Measurements from ENCODE around the gene ARHGAP36.

The ARHGAP36 gene

GRCh38 chrX:131072871-131073571 is 14.9 kb downstream of the ARHGAP36 start:
- DNase-seq, result no peak

DNA sequence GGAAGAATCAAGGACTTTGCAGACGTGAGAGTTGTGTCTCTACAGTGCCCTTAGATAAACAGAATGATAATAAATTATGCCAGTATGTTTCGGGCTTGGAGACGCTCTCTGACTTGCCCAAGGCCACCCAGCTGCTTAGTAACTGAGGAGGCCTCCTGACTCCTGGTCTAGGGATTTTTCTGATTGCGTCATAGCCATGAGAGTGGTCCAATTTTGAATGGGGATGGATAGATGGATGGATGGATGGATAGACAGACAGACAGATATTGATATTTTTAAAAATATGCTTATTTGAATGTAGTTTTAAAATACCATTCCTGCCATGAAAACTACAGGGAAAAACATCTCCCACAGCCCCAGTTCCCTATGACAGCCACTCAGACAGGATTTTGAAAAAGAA is 15.5 kb downstream of the ARHGAP36 start:
- no peak for DNase-seq

DNA sequence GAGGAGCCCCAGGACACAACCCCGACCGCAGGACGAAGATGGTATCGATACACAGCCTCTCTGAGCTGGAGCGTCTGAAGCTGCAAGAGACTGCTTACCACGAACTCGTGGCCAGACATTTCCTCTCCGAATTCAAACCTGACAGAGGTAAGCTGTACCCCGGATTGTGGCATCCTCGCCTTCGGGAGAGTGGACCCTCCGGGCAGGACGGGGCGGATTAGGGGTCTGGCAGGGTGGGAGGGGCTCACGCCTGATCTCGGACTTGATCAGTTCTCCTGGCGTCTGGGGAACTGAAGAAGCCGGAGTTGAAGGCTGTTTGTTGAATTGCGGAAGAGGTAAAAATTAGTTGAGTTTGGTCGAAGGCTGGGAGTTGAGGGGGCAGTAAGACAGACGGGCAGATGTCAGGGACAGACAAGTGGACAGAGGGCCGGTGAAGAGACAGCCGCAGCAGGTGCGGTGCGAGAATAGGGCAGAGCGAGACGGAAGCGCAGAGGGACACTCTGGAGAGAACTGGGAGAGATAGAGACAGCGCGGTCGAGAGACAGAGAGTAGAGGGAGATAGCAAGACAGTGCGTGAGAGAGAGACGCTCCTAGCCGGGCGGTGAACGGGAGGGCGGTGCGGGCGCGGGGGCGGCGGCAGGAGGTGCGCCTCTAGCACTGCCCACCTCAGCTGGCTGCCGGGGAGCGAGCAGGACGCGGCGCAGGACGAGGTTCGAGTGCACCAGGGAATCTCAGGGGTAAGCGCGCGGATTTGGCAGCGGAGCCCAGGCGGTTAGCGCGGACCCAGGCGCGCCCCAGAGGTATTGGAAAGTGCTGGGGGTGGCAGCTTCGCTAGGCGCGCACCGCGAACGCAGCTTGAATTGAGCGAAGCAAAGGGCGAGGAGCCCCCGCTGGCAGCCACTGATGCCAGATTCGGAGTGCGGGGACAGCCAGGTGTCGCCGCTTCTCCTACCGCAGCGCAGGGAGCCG is 23.9 kb downstream of the ARHGAP36 start:
- DNase-seq, result no peak

DNA sequence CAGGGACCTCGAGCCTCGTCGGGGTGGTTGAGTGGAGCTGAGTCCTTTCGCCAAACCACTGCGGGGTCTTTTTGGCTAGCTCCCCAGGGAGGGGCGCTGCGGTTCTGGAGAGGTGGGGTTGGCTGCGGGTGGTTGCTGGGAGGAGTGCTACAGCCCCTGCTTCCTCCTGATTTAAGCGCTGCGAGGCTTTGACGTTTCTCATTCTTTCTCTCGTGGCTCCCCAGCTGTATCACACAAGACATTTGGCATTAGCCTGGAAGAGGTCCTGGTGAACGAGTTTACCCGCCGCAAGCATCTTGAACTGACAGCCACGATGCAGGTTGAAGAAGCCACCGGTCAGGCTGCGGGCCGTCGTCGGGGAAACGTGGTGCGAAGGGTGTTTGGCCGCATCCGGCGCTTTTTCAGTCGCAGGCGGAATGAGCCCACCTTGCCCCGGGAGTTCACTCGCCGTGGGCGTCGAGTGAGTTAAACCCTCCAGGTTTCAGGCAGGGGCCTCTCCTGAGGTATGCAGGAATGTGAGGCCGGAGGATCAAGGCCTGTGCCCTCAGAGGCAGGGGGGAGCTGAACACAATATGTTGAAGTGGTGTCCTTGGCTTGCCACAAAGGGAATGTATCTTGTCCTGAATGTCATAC is 25.5 kb downstream of the ARHGAP36 start:
- DNase-seq, result no peak

DNA sequence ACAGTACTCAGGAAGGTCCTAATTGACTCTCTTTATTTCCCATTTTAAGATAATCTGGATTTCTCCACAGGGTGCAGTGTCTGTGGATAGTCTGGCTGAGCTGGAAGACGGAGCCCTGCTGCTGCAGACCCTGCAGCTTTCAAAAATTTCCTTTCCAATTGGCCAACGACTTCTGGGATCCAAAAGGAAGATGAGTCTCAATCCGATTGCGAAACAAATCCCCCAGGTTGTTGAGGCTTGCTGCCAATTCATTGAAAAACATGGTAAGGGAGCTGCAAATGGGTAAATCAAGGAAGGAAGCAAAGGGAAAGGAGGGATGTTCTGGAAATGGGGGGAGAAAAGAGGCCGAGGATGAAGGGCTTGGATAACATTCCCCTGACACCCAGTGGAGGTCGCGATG is 26.0 kb downstream of the ARHGAP36 start:
- DNase-seq, result no peak

DNA sequence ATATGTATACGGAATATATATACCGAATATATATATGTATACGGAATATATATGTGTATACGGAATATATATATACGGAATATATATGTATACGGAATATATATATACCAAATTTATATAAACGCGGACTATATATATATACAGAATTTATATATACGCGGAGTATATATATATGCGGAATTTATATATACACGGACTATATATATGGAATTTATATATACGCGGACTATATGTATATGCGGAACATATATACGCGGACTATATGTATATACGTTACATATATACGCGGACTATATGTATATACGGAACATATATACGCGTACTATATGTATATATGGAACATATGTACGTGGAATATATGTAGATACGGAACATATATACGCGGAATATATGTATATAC is 78.6 kb downstream of the ARHGAP36 start:
- DNase-seq, result no peak

- no peak for DNase-seq
Observed at GRCh38 chrX:131139072-131139471, 80.9 kb downstream of the ARHGAP36 start.

All from hematopoietic multipotent progenitor cell treated with erythropoietin and hydrocortisone succinate and interleukin-3 and kit ligand, for 8 days (in vitro differentiated cells).